A673 (cell line): ENCODE measurements around the gene GPR157. TPM values are rescaled to one million over a fixed set of nuclear protein-coding genes. Genes with fewer than 3 reads are reported as not detected.

Experiments
- BruUV-seq: library from RNA; stranded (reverse); fragments of 400-500 nt; replicated peaks from 2 replicates; lab custom pipeline; 2021; lab: Mats Ljungman, UMichigan
- CTCF ChIA-PET: fragments of 300-600 bp; sonication (Branson Sonifier 250); formaldehyde crosslinking; loops from one replicate; lab custom pipeline; 2022; ENCODE audit warnings: antibody characterized with exemption; lab: Charles Lee
- POLR2A ChIA-PET: fragments of 300-600 bp; sonication (Branson Sonifier 250); formaldehyde crosslinking; loops from one replicate; lab custom pipeline; 2022; ENCODE audit warnings: antibody characterized with exemption; ENCODE audit not compliant: low non-redundant PET; lab: Charles Lee
- DNase-seq: peaks from one replicate; pipeline ENCODE4 v3.0.0-alpha.2; 2015; ENCODE audit warnings: low spot score
- H3K27ac ChIP-seq: fragments of 200-600 bp; sonication (generic); 2 replicates; pipeline ENCODE4 v1.5.1; 2016; ENCODE audit warnings: mixed run types, low read depth, mild to moderate bottlenecking, mixed read lengths, antibody characterized with exemption, low read length; ENCODE audit not compliant: poor library complexity, severe bottlenecking
- H3K27me3 ChIP-seq: fragments of 200-600 bp; sonication (generic); replicated peaks from 2 replicates; pipeline ENCODE4 v1.6.1; 2017; ENCODE audit warnings: mixed run types, low read depth, mild to moderate bottlenecking, mixed read lengths, antibody characterized with exemption, low read length; ENCODE audit not compliant: insufficient read depth, poor library complexity
- H3K36me3 ChIP-seq: fragments of 200-600 bp; sonication (generic); 2 replicates; pipeline ENCODE4 v1.6.1; 2016; ENCODE audit warnings: mixed run types, mild to moderate bottlenecking, mixed read lengths, antibody characterized with exemption, low read length; ENCODE audit not compliant: insufficient read depth, poor library complexity, severe bottlenecking
- H3K4me1 ChIP-seq: fragments of 200-600 bp; sonication (generic); 2 replicates; pipeline ENCODE4 v1.6.1; 2017; ENCODE audit warnings: mixed run types, mild to moderate bottlenecking, mixed read lengths, antibody characterized with exemption, low read length; ENCODE audit not compliant: insufficient read depth, poor library complexity, severe bottlenecking
- H3K4me3 ChIP-seq: fragments of 200-600 bp; sonication (generic); 2 replicates; pipeline ENCODE4 v1.5.1; 2016; ENCODE audit warnings: low read depth, mixed run types, mild to moderate bottlenecking, mixed read lengths, low read length; ENCODE audit not compliant: poor library complexity, severe bottlenecking
- H3K9me3 ChIP-seq: fragments of 200-600 bp; sonication (generic); 2 replicates; pipeline ENCODE4 v1.6.1; 2016; ENCODE audit warnings: mixed run types, low read depth, mild to moderate bottlenecking, mixed read lengths, antibody characterized with exemption, low read length; ENCODE audit not compliant: poor library complexity, severe bottlenecking
- EZH2 ChIP-seq: fragments of 200-600 bp; sonication (generic); IDR thresholded peaks from 2 replicates; pipeline ENCODE4 v1.6.1; 2017; ENCODE audit warnings: borderline replicate concordance, low read depth, mild to moderate bottlenecking, mixed read lengths, antibody characterized with exemption, low read length; ENCODE audit not compliant: poor library complexity, severe bottlenecking
- intact Hi-C: fragments of 100-400 bp; cut with micrococcal nuclease; formaldehyde crosslinking; loops from one replicate; pipeline ENCODE4 v1.10.0; 2022; ENCODE audit not compliant: unreplicated experiment
- total RNA-seq: library from RNA; stranded (reverse); gene quantifications from 2 replicates; pipeline ENCODE4 v1.2.3, GENCODE V29; 2021
- TF ChIP-seq, protein P1 (sequence below): fragments of 300-800, 200-600 bp; sonication (generic); conservative IDR thresholded peaks from 2 replicates; pipeline ENCODE4 v1.5.1; 2017; ENCODE audit warnings: low read depth, mild to moderate bottlenecking, antibody characterized with exemption, low read length, moderate library complexity, mixed read lengths

Gene GPR157
- total RNA-seq, 1 experiment from 2014 or later, result 0.34 TPM

DNA sequence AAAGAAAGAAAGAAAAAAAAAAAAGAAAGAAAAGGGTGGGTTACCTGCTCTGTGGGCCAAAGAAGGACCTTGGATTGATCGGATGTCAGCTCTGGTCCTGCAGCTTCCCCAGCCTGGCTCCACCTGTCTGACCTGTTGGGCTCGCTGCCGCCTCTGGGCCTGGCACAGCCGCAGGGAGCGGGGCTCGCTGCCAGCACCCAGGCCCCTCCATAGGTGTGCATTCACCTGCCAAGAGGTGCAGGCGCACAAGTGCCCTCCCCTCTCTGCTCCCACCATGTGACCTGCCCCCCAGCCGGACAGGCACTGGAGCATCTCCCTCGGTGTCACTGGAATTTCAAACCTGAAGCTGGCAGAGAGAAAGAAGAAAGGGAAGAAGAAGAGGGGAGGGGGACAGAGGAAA, 33.1 kb upstream of the GPR157 start:
- no peak for DNase-seq
- ChIA-PET POLR2A (no interaction called here), CTCF (no interaction called here)
- Histone ChIP-seq H3K4me1 (no peaks in the 10 kb centered on the region), H3K27ac (no peak overlapping the region), H3K27me3 (no peaks in the 10 kb centered on the region), H3K9me3 (no peaks in the 10 kb centered on the region), H3K36me3 (no peaks in the 10 kb centered on the region), H3K4me3 (no peak overlapping the region)
- TF ChIP-seq EZH2, result no peak
- TF ChIP-seq, protein P1, sequence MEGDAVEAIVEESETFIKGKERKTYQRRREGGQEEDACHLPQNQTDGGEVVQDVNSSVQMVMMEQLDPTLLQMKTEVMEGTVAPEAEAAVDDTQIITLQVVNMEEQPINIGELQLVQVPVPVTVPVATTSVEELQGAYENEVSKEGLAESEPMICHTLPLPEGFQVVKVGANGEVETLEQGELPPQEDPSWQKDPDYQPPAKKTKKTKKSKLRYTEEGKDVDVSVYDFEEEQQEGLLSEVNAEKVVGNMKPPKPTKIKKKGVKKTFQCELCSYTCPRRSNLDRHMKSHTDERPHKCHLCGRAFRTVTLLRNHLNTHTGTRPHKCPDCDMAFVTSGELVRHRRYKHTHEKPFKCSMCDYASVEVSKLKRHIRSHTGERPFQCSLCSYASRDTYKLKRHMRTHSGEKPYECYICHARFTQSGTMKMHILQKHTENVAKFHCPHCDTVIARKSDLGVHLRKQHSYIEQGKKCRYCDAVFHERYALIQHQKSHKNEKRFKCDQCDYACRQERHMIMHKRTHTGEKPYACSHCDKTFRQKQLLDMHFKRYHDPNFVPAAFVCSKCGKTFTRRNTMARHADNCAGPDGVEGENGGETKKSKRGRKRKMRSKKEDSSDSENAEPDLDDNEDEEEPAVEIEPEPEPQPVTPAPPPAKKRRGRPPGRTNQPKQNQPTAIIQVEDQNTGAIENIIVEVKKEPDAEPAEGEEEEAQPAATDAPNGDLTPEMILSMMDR, result no peak
- intact Hi-C loops, result no loop called here
- BruUV-seq, result no TSS peak

DNA sequence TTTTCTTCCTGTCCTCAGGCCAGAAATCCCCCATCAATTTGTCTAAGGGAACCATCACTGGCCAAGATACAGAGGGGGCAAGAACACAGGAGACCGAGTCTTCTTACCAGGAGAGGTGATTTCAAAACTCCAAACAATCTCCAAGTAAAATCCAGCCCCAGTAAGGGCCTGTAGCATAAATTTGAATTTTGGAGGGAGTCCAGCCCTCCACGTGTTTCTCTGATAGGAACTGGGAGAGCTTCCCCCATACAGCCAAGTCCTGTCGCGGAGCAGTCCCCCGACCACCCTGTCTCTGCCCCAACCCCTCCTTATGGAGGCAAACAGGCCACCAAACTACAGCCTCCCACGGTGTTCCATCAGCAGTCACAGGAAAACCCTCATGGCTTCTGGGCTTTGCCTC, 32.4 kb upstream of the GPR157 start:
- Histone ChIP-seq H3K4me3 (no peak overlapping the region), H3K9me3 (no peaks in the 10 kb centered on the region), H3K36me3 (no peaks in the 10 kb centered on the region), H3K4me1 (no peaks in the 10 kb centered on the region), H3K27ac (no peak overlapping the region), H3K27me3 (no peaks in the 10 kb centered on the region)
- TF ChIP-seq EZH2, result no peak
- TF ChIP-seq, protein P1, result no peak
- BruUV-seq, result no TSS peak
- ChIA-PET POLR2A (no interaction called here), CTCF (no interaction called here)
- intact Hi-C loops, result no loop called here
- DNase-seq, result no peak

DNA sequence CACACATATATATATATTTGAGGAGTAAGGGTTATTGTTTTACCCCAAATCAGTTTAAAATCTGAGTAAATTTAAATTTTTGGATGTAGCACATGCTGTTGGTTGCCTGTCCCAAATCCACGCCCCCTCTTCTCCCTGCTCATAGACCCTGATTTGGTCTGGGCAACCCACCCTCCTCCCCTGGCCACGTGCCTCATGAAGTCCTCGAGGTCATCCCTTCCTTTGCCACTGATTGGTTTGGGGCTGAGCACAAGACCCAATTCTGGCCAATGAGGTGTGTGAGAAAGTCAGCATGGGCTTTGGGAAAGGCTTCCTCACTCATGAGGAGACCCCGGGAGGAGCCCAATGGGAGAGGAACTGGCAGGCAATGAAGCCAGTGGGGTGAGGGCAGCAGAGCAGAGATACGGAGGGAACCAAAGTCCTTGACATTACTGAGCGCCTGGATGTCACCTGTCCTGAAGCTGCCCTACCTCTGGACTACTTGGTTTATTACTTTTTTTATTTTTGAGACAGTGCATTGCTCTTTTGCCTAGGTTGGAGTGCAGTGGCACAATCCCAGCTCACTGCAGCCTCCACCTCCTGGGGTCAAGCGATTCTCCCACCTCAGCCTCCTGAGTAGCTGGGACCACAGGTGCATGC, 31.3 kb upstream of the GPR157 start:
- ChIA-PET CTCF (no interaction called here), POLR2A (no interaction called here)

More for the DNA sequence above, 31.3 kb upstream of the GPR157 start:
- Histone ChIP-seq H3K27me3 (no peaks in the 10 kb centered on the region), H3K4me1 (no peaks in the 10 kb centered on the region), H3K27ac (no peak overlapping the region), H3K36me3 (no peaks in the 10 kb centered on the region), H3K4me3 (no peak overlapping the region), H3K9me3 (no peaks in the 10 kb centered on the region)
- TF ChIP-seq, protein P1, result no peak
- no peak for TF ChIP-seq EZH2
- no TSS peak for BruUV-seq
- intact Hi-C loops, result no loop called here
- no peak for DNase-seq
